Activated T-cell treated with anti-CD3 and anti-CD28 coated beads, Interleukin-2, amount 50 U/mL, for 24 hours (primary cell): ENCODE results near the gene LRMDA.

Experiments
- DNase-seq: peaks from one replicate; pipeline ENCODE4 v3.0.0-alpha.2; 2020
- H3K27ac Mint-ChIP-seq: 2 replicates; pipeline ENCODE4 v1.8.0; 2020; ENCODE audit warnings: mild to moderate bottlenecking, mixed read lengths
- H3K27me3 Mint-ChIP-seq: 2 replicates; pipeline ENCODE4 v1.8.0; 2020; ENCODE audit warnings: mixed read lengths
- H3K36me3 Mint-ChIP-seq: 2 replicates; pipeline ENCODE4 v1.8.0; 2020; ENCODE audit warnings: low read depth, mixed read lengths
- H3K4me1 Mint-ChIP-seq: 2 replicates; pipeline ENCODE4 v1.8.0; 2020; ENCODE audit warnings: low read depth, mixed read lengths
- H3K4me3 Mint-ChIP-seq: 2 replicates; pipeline ENCODE4 v1.8.0; 2020; ENCODE audit warnings: mild to moderate bottlenecking, moderate library complexity, mixed read lengths
- H3K9me3 Mint-ChIP-seq: 2 replicates; pipeline ENCODE4 v1.8.0; 2020; ENCODE audit warnings: mixed read lengths

The LRMDA gene

DNA sequence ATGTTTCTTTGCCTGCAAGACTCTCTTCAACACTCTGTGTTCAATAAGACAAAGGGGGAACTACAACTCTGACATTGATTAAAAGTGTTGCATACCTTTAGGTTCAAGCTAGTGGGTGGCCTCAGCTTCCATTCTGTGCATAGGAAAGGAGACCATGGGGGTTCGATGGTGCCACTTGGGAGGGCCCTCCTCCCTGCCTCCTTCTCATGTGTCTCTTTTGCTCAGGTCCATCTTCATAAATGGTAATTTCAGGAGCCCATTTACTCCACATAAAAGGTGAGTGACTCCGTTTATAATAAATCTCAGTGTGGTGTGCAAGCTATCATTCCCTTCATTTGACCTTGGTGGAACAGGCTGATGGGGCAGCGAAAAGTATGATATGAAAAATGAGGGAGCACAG, 285.1 kb downstream of the LRMDA start:
- H3K27ac Mint-ChIP-seq = no peak overlapping the region
- H3K36me3 Mint-ChIP-seq = no peaks in the 10 kb centered on the region
- H3K27me3 Mint-ChIP-seq = peaks cover 37% of the 10 kb centered on the region
- DNase-seq = no peak
- no peaks in the 10 kb centered on the region for H3K4me1 Mint-ChIP-seq
- no peak overlapping the region for H3K4me3 Mint-ChIP-seq
- H3K9me3 Mint-ChIP-seq = no peaks in the 10 kb centered on the region

DNA sequence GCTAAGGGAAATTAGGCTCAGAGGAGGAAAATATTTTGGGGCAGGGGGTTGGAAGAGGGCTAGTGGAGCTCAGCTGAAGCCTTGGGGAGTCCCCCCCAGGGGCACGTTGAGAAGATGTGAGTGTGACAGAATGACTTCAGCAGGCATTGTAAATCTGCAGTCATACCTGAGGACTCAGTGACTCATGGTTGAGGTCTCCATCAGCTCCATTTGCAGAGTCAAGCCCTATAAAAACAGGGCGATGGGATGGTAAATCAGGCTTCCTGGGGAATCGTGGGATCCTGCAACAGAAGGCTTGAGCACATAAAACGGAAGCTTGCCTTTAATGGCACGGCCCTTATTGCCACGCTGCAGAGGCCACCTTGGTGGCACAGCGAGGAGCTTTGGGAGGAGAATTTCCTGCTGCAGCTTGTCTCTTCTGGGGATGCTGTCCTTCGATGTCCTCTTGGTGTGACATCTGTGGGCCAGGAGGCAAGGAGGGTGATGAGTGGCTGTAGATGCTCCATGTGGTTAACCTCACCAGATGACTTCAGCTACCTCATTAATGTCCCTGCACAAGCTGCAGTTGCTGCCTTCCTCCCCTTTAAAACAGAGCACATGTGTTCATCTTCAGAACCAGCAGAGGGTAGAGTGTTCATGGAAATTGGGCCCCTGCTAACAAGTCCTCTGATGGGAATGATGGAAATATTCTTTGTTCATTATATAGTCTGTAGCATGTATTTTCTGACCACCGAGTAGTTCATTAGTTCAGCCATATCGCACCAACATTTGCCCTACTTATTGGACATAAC, 285.9 kb downstream of the LRMDA start:
- Mint-ChIP-seq H3K4me1 (no peaks in the 10 kb centered on the region), H3K4me3 (no peak overlapping the region), H3K27ac (no peak overlapping the region), H3K27me3 (peaks cover 30% of the 10 kb centered on the region), H3K9me3 (no peaks in the 10 kb centered on the region), H3K36me3 (no peaks in the 10 kb centered on the region)
- DNase-seq = no peak

DNA sequence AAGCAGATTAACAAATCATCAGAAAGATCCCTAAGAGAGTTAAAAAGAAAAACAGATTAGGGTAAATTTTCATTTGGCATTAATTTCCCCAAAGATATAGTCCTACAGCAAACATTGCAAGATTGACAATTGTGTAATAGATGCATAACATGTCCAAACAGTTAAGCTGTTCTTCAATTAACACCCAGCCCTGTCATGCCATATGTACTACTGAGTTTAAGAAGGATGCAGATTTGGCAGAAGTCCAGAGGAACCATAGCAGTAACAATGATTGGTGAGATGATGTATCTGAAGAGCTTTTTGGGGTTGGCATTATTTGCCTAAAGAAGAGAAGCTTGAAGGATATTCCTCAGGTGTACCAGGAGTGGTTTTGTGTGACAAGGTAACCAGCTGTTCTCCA, 287.6 kb downstream of the LRMDA start:
- DNase-seq = no peak
- Mint-ChIP-seq H3K4me1 (peaks cover 3% of the 10 kb centered on the region), H3K36me3 (no peaks in the 10 kb centered on the region), H3K4me3 (no peak overlapping the region), H3K27me3 (peaks cover 24% of the 10 kb centered on the region), H3K27ac (no peak overlapping the region), H3K9me3 (no peaks in the 10 kb centered on the region)

DNA sequence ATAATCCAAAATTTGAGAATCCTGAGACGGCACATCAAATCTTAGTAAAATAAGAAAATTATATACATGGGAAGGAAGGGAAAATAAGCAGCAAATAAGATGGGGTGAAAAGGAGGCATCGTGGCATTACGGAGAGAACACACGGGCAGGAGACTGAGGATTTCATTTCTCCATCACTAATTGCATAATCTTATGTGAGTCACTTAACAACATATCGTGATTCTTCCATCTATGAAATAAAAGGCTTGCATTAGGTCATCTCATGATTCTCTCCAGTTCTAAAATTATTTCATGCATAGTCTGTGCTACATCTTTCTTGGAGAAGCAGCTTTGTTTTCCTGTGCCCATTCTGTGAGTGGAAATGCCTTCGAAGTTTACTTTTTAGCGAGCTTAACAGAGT, 288.7 kb downstream of the LRMDA start:
- Mint-ChIP-seq H3K36me3 (no peaks in the 10 kb centered on the region), H3K4me3 (no peak overlapping the region), H3K9me3 (no peaks in the 10 kb centered on the region), H3K27me3 (peaks cover 16% of the 10 kb centered on the region), H3K27ac (no peak overlapping the region), H3K4me1 (peaks cover 3% of the 10 kb centered on the region)
- no peak for DNase-seq

DNA sequence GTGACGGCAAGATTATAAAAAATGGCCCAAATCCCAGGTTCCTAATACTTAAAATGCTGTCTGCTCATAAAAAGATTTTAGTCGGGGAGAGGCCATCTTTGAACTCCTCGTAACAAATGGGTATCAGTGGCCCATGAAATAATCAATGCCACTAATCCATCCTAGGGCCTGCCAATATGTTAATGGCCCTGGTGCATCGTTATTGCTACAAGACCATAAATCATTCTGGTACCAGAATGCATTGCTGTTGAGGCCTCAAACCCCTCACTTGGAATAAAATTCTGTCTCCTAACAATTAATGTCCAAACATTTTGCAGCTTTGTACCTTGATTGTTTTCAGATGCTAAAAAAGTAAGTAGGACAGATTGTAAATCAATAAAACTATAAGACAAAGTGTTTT, 290.6 kb downstream of the LRMDA start:
- peaks cover 11% of the 10 kb centered on the region for H3K27me3 Mint-ChIP-seq

DNA sequence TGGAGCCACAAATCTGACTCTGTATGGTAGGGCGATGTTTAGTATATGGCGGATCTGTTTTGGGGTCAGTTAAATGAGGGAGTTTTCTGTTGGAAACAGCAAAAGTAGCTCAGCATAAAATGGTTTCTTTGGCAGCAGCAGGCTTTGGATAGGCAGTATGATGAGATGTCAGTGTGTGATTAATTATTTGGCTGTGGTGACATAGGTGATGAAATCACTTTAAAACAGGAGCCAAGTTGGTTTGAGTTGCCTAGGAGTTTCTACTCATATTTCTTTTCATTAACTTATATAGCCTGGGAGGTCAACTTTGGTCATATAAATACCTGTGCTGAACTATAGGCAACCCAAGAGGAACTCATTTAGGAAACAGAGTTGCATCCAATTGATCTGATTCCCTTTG, 291.2 kb downstream of the LRMDA start:
- Mint-ChIP-seq H3K9me3 (no peaks in the 10 kb centered on the region), H3K27me3 (peaks cover 13% of the 10 kb centered on the region), H3K36me3 (no peaks in the 10 kb centered on the region), H3K4me1 (peaks cover 3% of the 10 kb centered on the region), H3K4me3 (no peak overlapping the region), H3K27ac (no peak overlapping the region)
- DNase-seq = no peak

More for the DNA sequence above, 290.6 kb downstream of the LRMDA start:
- no peak overlapping the region for H3K4me3 Mint-ChIP-seq
- H3K4me1 Mint-ChIP-seq = peaks cover 3% of the 10 kb centered on the region
- H3K27ac Mint-ChIP-seq = no peak overlapping the region
- DNase-seq = no peak
- no peaks in the 10 kb centered on the region for H3K36me3 Mint-ChIP-seq
- no peaks in the 10 kb centered on the region for H3K9me3 Mint-ChIP-seq

DNA sequence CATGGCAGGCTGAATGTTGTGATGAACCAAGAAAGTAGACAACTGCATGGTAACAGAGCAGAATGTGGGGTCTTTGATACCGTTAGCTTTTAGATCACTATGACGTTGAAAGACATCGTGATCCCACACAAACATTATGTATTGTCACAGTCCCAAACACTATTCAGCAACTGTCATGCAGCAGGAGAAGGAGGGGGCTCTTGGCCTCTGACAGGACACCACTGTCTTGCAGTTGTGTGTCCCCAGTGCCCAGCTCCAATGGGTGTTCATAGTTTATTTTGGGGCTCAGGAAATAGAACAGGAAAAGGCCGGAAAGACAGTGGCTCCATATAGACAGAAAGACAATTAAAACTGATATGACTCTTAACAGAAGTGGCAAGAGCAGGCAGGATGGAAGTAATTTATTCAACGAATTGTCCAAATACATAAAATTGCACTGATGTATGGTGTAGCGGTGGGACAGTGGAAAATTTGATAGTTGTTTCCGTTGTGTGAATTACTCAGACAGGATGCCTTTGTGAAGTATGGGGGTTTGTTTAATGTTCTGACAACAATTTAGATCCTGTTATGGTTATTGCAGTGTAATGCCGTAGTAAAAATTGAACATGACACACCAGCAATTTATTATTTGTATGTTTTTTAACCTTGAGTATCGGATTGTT, 292.0 kb downstream of the LRMDA start:
- no peaks in the 10 kb centered on the region for H3K36me3 Mint-ChIP-seq
- H3K27me3 Mint-ChIP-seq = peaks cover 13% of the 10 kb centered on the region
- DNase-seq = no peak
- H3K9me3 Mint-ChIP-seq = no peaks in the 10 kb centered on the region
- no peak overlapping the region for H3K4me3 Mint-ChIP-seq
- H3K4me1 Mint-ChIP-seq = peaks cover 3% of the 10 kb centered on the region
- H3K27ac Mint-ChIP-seq = no peak overlapping the region

DNA sequence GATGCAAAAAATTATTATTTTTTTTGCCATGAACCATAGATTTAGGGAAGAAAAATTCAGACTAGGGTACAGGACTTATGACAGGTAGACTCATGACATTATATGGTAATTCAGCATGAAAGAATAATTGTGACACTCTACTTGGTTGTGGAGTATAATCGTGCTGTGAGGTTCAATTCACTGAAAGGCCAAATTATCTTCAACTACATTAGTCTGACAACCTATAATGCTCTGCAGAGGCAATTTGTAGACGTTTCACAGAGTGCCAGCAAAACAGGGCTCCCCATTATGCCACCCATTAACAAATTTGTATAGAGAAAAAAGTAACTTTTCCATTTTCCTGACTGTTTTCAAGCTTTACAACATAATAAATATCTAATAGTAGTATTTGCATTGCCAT, 292.6 kb downstream of the LRMDA start:
- no peak for DNase-seq
- Mint-ChIP-seq H3K9me3 (no peaks in the 10 kb centered on the region), H3K27me3 (peaks cover 17% of the 10 kb centered on the region), H3K36me3 (no peaks in the 10 kb centered on the region), H3K27ac (no peak overlapping the region), H3K4me1 (peaks cover 3% of the 10 kb centered on the region), H3K4me3 (no peak overlapping the region)

DNA sequence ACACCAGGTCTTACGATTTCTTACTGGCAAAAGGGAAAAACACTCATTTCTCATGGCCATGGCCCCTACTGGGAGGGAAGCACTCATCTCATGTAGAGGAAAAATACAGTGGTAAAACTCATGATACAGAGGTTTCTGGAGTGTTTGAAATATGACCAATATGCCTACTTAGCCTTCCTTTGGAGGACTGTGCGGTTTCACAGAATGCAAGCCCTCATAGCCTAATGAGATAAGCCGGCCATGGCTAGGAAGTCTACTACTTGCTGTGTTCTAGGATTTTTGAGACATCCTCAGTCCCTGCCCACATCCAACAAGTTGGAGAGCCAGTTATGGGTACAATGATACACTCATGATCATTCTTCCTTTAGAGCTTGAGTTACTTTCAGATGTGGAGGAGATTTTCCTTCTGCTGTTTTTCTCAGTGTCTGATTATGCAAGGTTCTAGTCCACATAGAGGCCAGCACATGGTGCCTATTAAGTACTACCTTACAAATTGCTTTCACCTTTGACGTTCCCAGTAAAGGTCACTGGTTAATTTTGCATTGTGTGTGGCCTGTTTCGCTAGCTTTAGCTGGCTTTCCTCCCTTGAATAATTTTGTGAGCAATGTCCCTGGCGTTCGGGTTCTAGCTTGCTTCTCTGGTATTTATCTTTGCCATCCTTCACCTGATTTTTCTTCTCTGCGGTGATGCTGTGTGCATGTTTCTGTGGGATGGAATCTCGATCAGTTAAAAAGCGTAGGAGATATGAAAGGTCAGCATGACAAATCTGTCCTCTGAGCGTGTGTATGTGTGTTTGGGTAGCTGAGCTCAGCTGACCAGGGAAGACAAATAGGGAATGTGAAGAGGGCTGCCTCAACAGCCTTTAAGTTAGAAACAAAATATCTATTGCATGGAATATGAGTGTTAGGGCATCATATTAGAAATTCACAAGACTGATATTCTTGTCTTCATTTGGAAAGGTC, 295.4 kb downstream of the LRMDA start:
- Mint-ChIP-seq H3K4me1 (peaks cover 3% of the 10 kb centered on the region), H3K9me3 (no peaks in the 10 kb centered on the region), H3K4me3 (no peak overlapping the region), H3K27ac (no peak overlapping the region), H3K36me3 (no peaks in the 10 kb centered on the region), H3K27me3 (peaks cover 20% of the 10 kb centered on the region)
- no peak for DNase-seq

DNA sequence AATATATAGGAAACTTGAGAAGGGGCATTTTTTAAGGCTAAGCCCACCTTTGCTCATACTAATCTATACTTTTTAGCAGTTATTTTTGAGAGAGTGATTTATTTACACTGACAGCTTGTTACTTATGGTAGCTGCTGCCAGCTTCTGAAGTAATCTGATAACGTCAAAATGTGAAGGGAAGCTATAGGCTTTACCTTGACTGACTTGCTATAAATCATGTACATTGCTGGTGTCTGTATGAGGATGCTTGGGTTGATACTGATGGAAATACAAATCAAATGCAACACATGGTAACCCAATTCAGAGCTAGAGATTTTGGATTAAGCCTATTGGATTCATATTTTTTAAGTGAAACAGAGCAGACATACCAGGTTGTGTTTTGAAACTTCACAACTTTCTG, 299.4 kb downstream of the LRMDA start:
- DNase-seq = no peak
- Mint-ChIP-seq H3K36me3 (no peaks in the 10 kb centered on the region), H3K27me3 (peaks cover 13% of the 10 kb centered on the region), H3K4me1 (no peaks in the 10 kb centered on the region), H3K4me3 (no peak overlapping the region), H3K27ac (no peak overlapping the region), H3K9me3 (no peaks in the 10 kb centered on the region)

DNA sequence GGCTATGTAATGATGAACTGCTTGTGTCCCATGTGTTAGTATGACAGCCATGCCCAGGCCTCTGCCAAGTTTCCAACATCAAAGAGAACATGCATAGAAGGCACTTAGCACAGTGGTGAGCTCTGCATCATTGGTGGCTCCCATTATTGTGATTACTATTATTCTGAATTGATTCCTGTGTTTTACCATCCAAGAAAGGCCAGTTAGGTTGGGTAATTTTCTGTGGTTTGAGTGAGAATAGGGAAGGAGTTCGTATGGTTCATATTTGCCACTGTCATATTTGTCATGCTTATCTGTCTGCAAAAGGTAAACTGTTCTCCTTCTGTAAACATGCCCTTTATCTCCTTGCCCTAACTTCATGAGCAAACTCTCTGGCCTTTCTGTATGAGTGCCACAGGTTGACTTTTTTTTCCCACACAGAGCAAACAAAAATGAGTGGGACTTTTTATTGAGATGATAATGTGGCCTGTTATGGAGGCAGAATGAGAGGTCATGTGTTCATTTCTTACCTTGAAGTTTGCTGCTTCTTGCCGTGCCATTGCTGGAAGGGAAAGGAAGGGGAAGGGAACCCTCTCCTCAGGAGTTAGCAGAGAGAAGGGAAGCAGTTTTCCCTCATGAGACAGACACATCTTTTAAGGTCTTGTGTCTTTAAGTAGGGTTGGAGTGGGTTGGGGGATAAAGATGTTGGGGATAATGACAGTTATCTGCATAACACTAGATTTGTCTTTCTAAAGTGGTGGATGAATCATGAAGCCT, 301.9 kb downstream of the LRMDA start:
- no peak for DNase-seq
- H3K27ac Mint-ChIP-seq = no peak overlapping the region
- H3K9me3 Mint-ChIP-seq = no peaks in the 10 kb centered on the region
- H3K4me1 Mint-ChIP-seq = no peaks in the 10 kb centered on the region
- no peaks in the 10 kb centered on the region for H3K36me3 Mint-ChIP-seq
- H3K4me3 Mint-ChIP-seq = no peak overlapping the region
- peaks cover 7% of the 10 kb centered on the region for H3K27me3 Mint-ChIP-seq

DNA sequence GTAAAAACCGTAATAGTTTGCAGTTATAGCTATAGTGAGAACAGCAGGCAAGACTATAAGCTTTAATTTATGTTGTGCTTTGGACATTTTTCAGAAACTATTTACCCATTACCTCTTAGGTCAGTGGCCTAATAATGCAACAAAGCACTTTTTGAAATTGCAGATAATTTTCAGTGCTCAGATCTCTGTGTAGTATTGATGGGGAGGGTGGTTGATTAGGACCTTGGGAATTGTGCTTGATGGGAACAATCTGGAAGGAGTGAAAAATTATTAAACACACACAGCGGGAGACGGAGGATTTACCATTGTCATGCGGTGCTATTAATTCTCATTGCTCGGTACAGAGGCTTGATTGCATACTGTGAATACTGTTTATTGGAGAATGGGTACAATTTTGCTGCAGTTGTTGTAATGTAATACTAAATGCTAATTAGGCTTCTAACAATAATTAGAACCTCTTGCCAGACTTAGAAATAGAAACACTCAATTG, 304.8 kb downstream of the LRMDA start:
- no peaks in the 10 kb centered on the region for H3K36me3 Mint-ChIP-seq
- H3K9me3 Mint-ChIP-seq = no peaks in the 10 kb centered on the region
- H3K27ac Mint-ChIP-seq = no peak overlapping the region
- H3K4me1 Mint-ChIP-seq = no peaks in the 10 kb centered on the region
- H3K27me3 Mint-ChIP-seq = no peaks in the 10 kb centered on the region
- no peak for DNase-seq
- H3K4me3 Mint-ChIP-seq = no peak overlapping the region

DNA sequence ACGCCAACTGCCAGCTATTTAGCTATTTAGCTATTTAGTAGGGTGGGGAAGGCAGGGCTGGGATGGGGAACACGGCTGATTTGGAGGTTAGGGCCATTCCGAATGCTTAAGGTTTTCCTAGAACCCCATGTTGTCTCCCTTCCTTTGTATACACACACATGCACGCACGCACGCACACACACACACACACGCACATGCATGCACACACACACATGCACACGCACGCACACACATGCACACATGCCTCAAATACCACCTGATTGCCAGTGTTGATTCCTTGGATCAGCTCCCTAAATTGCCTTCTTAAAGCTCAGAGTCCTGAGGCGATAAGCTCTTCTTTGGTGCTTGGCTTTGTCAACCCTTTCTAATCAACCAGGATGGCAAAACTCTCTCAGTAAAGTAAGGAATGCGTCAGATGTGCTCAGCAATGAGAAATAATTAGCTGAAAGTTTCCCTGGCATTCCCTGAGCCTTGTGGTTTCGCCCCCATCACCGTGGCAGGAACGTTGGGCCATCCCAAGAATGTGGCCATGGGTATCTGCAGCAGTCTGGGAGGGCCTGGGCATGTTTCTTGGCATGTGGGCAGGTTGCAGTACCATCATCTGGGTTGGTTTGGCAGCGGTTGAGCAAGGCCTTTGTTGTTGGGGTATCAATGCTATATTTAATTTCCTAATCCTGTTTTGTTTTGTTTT, 305.6 kb downstream of the LRMDA start:
- no peak for DNase-seq

More for the DNA sequence above, 305.6 kb downstream of the LRMDA start:
- Mint-ChIP-seq H3K9me3 (no peaks in the 10 kb centered on the region), H3K4me3 (no peak overlapping the region), H3K36me3 (no peaks in the 10 kb centered on the region), H3K27me3 (no peaks in the 10 kb centered on the region), H3K27ac (no peak overlapping the region), H3K4me1 (no peaks in the 10 kb centered on the region)
